HG03045 (cell line): ENCODE measurements around the gene CTNNBIP1.

ENCODE experiments used
- ATAC-seq: cut with Tn5 transposase; IDR thresholded peaks from one replicate; pipeline ENCODE4 v1.9.1; 2021; ENCODE audit warnings: mild to moderate bottlenecking, moderate library complexity; ENCODE audit not compliant: unreplicated experiment

The CTNNBIP1 gene

GRCh38 chr1:9835758-9836631, 74.1 kb downstream of the CTNNBIP1 start:
- ATAC-seq: no peak

GRCh38 chr1:9835404-9835757, 74.7 kb downstream of the CTNNBIP1 start:
- ATAC-seq: no peak

- ATAC-seq: no peak
These were observed 76.4 kb downstream of the CTNNBIP1 start for GRCh38 chr1:9833632-9834031.

DNA sequence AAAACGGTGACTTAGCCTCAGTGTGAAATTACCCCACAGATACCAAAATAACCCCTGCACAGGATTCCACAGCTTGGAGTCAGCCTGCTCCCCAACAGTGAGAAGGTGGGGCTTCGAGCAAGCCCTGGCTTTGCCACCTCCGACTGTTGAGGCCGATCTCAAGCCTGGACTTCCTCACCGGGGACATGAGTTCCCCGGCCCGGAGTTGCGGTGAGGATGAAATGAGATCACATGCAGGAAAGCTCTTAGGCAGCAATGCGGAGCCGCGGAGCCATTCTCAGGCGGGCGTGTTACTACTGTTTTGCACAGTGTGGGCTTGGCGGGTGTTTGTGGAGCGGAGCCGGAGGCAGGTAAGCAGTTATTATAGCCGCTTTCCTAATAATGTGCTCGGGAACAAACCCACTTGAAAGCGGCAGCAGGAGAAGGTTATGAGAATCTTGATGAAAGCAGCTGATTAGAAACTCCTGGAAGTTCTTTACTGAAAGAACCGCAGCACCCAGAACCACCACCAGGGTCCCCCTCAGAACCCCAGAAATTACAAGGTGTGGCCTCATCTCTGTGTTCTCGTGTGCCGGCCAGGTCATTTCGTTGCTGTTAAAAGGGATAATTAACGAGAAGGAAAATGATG, 82.4 kb downstream of the CTNNBIP1 start:
- no peak for ATAC-seq

DNA sequence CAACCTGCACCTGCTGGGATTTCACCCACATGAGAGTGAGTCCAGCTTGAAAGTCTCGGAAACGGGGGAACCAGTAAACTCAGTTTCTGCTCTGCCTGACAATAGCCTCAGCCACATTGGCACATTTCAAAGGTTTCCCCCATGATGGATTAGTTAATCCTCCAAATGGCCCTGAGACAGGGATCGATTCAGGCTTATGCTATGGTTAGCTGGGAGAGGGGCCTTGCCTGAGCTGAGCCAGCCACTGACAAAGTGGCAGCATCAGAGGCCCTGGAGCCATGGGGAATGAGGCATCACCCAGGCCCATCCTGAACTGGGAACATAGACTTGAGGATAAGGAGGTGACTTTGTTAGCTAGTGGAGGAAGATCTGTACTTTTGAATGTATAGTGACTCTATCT, 83.5 kb downstream of the CTNNBIP1 start:
- ATAC-seq: no peak

DNA sequence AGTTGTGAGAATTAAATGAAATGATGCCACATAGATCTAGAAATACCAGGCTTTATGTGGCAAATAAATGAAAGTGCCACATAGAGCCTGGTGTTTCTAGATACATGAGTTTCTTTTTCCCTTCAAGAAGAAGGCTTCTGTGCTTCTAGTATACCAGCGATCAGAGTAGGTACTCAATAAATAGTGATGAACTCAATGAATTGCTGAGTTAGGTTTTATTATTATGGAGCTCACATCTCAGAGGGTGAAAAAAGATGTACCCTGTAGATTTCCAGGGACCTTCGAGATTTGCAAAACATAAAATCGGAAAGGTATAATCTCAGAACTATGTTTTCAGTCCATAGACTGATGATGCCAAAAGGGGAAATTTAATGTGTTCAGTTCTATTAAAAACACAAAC, 84.0 kb downstream of the CTNNBIP1 start:
- no peak for ATAC-seq

GRCh38 chr1:9825093-9826074, 84.7 kb downstream of the CTNNBIP1 start:
- ATAC-seq: no peak

GRCh38 chr1:9824702-9825089, 85.4 kb downstream of the CTNNBIP1 start:
- no peak for ATAC-seq

DNA sequence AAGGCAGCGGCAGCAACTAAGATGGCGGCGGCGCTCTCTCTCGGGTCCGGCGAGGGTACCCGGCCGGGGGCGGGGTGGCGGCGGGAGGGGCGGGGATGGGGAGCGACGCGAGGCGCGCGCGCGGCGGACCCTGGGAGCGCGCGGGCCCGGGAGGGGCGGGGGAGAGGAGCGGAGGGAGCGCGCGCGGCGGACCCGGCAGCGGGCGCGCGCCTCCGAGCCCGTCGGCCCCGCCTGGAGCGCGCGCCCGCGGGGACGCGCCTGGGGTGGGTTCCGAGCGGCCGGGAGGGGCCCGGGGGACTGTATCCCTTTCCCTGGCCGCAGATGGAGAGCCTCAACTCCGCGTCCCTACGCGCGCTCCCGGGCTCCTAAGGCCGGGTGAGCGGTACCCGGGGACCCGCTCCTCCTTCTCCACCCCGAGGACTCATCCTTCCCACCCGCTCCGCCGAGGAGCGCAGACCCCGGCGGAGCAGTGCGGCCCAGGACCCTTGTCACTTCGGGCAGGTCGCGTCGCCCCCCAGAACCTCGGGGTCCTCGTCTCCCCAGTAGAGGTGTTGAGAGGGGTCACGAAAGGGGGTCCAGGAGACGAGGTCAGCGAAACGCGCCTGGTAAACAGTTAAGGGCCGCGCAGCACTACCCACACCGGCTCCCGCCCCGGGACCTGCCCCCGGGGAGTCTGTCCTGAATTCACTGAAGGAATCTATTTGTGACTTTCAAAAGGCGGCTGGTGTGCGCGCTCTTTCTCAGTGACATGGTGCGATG, 85.9 kb downstream of the CTNNBIP1 start, which contains the start of gene CLSTN1:
CLSTN1 (minus strand) TSS at position 23 of the 759 bp plus-strand sequence. CDS start 232 bp downstream, outside the sequence.
- peak; percentile 66 for ATAC-seq

- peak; percentile 20 for ATAC-seq
These were observed 86.5 kb downstream of the CTNNBIP1 start for GRCh38 chr1:9823693-9823942.

- ATAC-seq: peak; percentile 11
These were observed 87.0 kb downstream of the CTNNBIP1 start for GRCh38 chr1:9822897-9823692.

DNA sequence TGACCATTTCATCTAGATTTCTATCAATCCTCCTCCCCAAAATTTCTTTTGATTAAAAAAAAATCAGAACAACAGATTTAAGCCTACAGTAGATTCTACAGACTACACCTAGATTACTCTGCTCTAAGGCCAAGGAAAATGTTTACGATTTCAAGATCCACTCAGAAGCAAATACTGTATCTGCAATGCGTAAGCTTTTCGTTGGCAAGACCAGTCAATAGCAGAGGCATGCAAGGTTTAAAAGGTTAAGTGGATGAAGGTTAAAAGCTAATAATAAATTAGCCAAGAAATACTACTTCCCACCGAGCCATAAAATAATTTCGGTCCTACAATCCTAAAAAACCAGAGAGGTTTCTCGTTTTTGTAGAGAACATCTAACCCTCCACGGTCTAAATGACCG, 87.6 kb downstream of the CTNNBIP1 start:
- no peak for ATAC-seq

DNA sequence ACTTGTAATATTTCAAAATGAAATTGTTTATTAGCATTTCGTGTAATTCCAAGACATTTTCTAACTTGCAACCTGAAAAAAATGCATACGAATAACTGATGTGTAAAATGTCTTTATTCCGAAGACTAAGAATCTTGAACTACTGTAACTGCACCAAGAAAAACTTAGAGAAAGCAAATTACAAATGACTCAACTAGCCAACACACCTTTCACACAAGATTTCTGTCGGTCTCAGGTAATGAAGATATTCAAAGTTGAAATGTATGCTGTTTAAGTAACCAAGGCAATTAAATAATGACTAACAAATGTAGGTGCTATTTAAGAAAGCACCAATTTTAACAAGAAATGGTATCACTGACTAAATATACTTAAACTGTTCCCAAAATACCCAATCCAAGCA, 88.4 kb downstream of the CTNNBIP1 start:
- no peak for ATAC-seq

- no peak for ATAC-seq
These were observed 89.5 kb downstream of the CTNNBIP1 start for GRCh38 chr1:9820521-9820920.

- no peak for ATAC-seq
These were observed 92.3 kb downstream of the CTNNBIP1 start for GRCh38 chr1:9817734-9818133.

DNA sequence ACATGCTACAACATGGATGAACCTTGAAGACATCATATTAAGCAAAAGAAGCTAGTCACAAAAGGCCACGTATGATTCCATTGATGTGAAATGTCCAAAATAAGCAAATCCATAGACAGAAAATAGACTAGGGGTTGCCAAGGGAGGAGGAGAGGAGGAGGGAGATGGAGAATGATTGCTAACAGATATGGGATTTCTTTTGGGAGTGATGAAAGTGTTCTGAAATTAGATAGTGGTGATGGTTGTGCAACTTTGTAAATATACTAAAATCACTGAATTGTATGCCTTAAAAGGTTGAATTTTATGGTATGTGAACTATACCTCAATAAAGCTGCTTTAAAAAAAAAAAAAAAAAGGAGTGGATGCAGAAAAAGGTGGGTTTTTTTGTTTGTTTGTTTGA, 93.9 kb downstream of the CTNNBIP1 start:
- ATAC-seq: no peak

DNA sequence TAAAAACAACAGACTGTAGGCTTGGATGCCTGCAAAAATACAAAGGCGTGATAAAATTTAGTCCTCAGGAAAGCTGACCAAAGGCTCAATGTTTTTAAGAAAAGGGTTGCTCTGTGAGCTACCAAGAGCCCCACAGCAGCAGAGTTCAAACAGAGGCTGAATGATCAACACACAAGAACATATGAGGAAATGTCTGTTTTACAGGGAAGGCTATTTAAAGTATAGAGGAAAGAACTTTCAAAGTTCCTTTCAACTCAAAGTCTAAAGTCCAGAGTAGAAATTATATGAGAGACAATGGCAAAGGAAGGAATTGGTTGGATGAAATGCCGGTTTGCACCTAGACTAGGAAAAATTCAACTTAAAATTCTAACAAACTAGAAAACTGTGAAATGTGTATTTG, 94.9 kb downstream of the CTNNBIP1 start:
- no peak for ATAC-seq

GRCh38 chr1:9814619-9815018, 95.5 kb downstream of the CTNNBIP1 start:
- ATAC-seq: no peak

- ATAC-seq: no peak
These were observed 98.7 kb downstream of the CTNNBIP1 start for GRCh38 chr1:9811239-9811966.
